Measurements from ENCODE around the gene CFI. TPM values are rescaled to one million over a fixed set of nuclear protein-coding genes. Genes with fewer than 3 reads are reported as not detected.

Gene CFI
- not detected in 2 replicates for total RNA-seq
- 0.09 TPM for total RNA-seq (2013)
- polyA plus RNA-seq = not detected in 2 replicates
- polyA minus RNA-seq = not detected in 2 replicates

DNA sequence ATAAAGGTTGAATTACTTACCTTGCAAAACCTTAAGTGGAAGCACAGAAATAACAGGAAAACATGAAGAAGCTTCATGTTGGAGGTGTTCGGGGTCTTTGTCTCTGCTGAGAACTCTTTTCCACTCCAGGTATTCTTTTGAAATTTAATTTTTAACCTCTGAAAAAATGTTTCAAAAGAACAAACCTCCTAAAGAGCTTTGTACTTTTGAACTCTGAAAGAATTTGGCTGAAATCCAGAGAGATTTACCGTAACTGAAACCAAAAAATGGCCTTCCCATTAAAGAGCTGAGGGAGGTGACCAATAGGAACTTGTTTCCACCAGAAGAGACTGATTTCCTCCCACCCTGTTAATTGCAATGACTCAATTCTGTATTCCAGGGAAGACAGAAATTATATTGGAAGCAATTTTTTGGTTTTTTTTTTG, at the start of gene CFI:
Gene CFI (minus strand): TSS at position 105 of the 425 bp plus-strand sequence. CDS start 28 bp downstream, at position 77.
- no peaks in the 10 kb centered on the region for H3K9me3 ChIP-seq (ENCODE audit: control extremely low read depth in 1 of 3, control insufficient read depth in 2 of 3, insufficient read depth in 1 of 3, low read length in 2 of 3)
- no peak within 1 kb of the TSS for H3K27ac Mint-ChIP-seq
- H3K4me2 ChIP-seq (replicated peaks; ENCODE audit: low read depth, low read length, poor library complexity, severe bottlenecking) = no peak within 1 kb of the TSS
- no peak for ATAC-seq (ENCODE audit: low read depth)
- peaks cover 2% of the 10 kb centered on the region for H3K9me3 Mint-ChIP-seq (ENCODE audit: insufficient read depth)
- H3K9ac ChIP-seq (ENCODE audit: low read length) = no peak within 1 kb of the TSS
- ChIA-PET CTCF (interaction anchor here (0.8 to 1.5 kb wide), 2 partner anchors 378 to 382 kb away, joined by 3 to 5 read pairs; no protein-coding TSS in a partner anchor), POLR2A (no interaction called here)
- H3K27me3 ChIP-seq (replicated peaks in 1 of 4; ENCODE audit: control extremely low read depth in 1 of 4, control insufficient read depth in 3 of 4, insufficient read depth in 4 of 4, low read length in 3 of 4) = no peaks in the 10 kb centered on the region
- no peaks in the 10 kb centered on the region for H3K4me1 ChIP-seq (ENCODE audit: control insufficient read depth in 2 of 2, insufficient read depth in 2 of 2, low read length in 2 of 2)
- peaks cover 29% of the 10 kb centered on the region for H3K27me3 Mint-ChIP-seq
- intact Hi-C loops (cut with micrococcal nuclease) = no loop called here
- no peak within 1 kb of the TSS for H3K4me3 ChIP-seq (ENCODE audit: control extremely low read depth in 1 of 5, extremely low read depth in 1 of 5, insufficient read depth in 1 of 5, low read depth in 2 of 5, low read length in 4 of 5)
- H3K79me2 ChIP-seq (ENCODE audit: control insufficient read depth, insufficient read depth, low read length) = no peaks in the 10 kb centered on the region
- no peak for DNase-seq
- H2AFZ ChIP-seq (ENCODE audit: insufficient read depth, low read depth, low read length, poor library complexity, severe bottlenecking) = no peak within 1 kb of the TSS
- no peaks in the 10 kb centered on the region for H3K4me1 Mint-ChIP-seq
- TF ChIP-seq, protein P1, sequence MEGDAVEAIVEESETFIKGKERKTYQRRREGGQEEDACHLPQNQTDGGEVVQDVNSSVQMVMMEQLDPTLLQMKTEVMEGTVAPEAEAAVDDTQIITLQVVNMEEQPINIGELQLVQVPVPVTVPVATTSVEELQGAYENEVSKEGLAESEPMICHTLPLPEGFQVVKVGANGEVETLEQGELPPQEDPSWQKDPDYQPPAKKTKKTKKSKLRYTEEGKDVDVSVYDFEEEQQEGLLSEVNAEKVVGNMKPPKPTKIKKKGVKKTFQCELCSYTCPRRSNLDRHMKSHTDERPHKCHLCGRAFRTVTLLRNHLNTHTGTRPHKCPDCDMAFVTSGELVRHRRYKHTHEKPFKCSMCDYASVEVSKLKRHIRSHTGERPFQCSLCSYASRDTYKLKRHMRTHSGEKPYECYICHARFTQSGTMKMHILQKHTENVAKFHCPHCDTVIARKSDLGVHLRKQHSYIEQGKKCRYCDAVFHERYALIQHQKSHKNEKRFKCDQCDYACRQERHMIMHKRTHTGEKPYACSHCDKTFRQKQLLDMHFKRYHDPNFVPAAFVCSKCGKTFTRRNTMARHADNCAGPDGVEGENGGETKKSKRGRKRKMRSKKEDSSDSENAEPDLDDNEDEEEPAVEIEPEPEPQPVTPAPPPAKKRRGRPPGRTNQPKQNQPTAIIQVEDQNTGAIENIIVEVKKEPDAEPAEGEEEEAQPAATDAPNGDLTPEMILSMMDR (IDR thresholded peaks at IDR 0.05) = no peak
- TF ChIP-seq EZH2 (IDR thresholded peaks at IDR 0.05; ENCODE audit: borderline replicate concordance, insufficient read depth, low read depth, low read length, poor library complexity, severe bottlenecking) = no peak
- H3K27ac ChIP-seq (ENCODE audit: low read length in 2 of 2) = no peak within 1 kb of the TSS
- H4K20me1 ChIP-seq (ENCODE audit: control insufficient read depth, insufficient read depth, low read length, poor library complexity, severe bottlenecking) = no peaks in the 10 kb centered on the region
- H3K36me3 ChIP-seq (replicated peaks in 1 of 2; ENCODE audit: control extremely low read depth in 1 of 2, control insufficient read depth in 1 of 2, extremely low read depth in 1 of 2, insufficient read depth in 2 of 2, low read length in 1 of 2) = no peaks in the 10 kb centered on the region
- H3K4me3 Mint-ChIP-seq = no peak within 1 kb of the TSS
- WGBS (ENCODE audit: insufficient coverage) = 40% methylated on average over 1 of the region's 2 CpGs

DNA sequence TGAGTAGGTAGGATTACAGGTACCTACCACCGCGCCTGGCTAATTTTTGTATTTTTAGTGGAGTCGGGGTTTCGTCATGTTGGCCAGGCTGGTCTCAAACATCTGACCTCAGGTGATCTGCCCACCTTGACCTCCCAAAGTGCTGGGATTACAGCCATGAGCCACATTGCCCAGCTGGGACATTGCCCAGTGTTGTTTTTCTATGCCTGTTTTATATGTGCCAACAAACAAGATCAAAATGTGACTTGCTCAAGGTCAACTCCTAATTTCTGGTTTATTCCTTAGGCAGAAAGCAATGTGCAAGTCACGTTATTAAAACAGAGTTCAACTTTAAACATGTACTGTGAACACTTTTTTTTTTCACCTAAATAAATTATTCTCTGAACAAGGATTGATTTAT, 48.8 kb upstream of the CFI start:
- CTCF ChIA-PET = no interaction called here
- 75% methylated on average over 4 of the region's 5 CpGs for WGBS (ENCODE audit: insufficient coverage)

More for the DNA sequence above, 48.8 kb upstream of the CFI start:
- POLR2A ChIA-PET = no interaction called here
- Histone ChIP-seq H3K4me1 (ENCODE audit: control insufficient read depth in 2 of 2, insufficient read depth in 2 of 2, low read length in 2 of 2) (no peaks in the 10 kb centered on the region), H3K79me2 (ENCODE audit: control insufficient read depth, insufficient read depth, low read length) (no peaks in the 10 kb centered on the region), H4K20me1 (ENCODE audit: control insufficient read depth, insufficient read depth, low read length, poor library complexity, severe bottlenecking) (no peaks in the 10 kb centered on the region), H3K9me3 (ENCODE audit: control extremely low read depth in 1 of 3, control insufficient read depth in 2 of 3, insufficient read depth in 1 of 3, low read length in 2 of 3) (no peaks in the 10 kb centered on the region), H2AFZ (ENCODE audit: insufficient read depth, low read depth, low read length, poor library complexity, severe bottlenecking) (no peak overlapping the region), H3K9ac (ENCODE audit: low read length) (no peak overlapping the region), H3K27me3 (replicated peaks in 1 of 4; ENCODE audit: control extremely low read depth in 1 of 4, control insufficient read depth in 3 of 4, insufficient read depth in 4 of 4, low read length in 3 of 4) (no peaks in the 10 kb centered on the region), H3K36me3 (replicated peaks in 1 of 2; ENCODE audit: control extremely low read depth in 1 of 2, control insufficient read depth in 1 of 2, extremely low read depth in 1 of 2, insufficient read depth in 2 of 2, low read length in 1 of 2) (no peaks in the 10 kb centered on the region), H3K27ac (ENCODE audit: low read length in 2 of 2) (no peak overlapping the region), H3K4me2 (replicated peaks; ENCODE audit: low read depth, low read length, poor library complexity, severe bottlenecking) (no peak overlapping the region), H3K4me3 (ENCODE audit: control extremely low read depth in 1 of 5, extremely low read depth in 1 of 5, insufficient read depth in 1 of 5, low read depth in 2 of 5, low read length in 4 of 5) (no peak overlapping the region)
- no peaks in the 10 kb centered on the region for H3K9me3 Mint-ChIP-seq (ENCODE audit: insufficient read depth)
- DNase-seq (no peak), ATAC-seq (ENCODE audit: low read depth) (no peak)
- intact Hi-C loops (cut with micrococcal nuclease) = no loop called here
- no peak overlapping the region for H3K4me3 Mint-ChIP-seq
- H3K27me3 Mint-ChIP-seq = no peaks in the 10 kb centered on the region
- no peak for TF ChIP-seq EZH2 (IDR thresholded peaks at IDR 0.05; ENCODE audit: borderline replicate concordance, insufficient read depth, low read depth, low read length, poor library complexity, severe bottlenecking)
- TF ChIP-seq, protein P1 (IDR thresholded peaks at IDR 0.05) = no peak
- no peak overlapping the region for H3K27ac Mint-ChIP-seq
- H3K4me1 Mint-ChIP-seq = no peaks in the 10 kb centered on the region
